HG02884 (cell line): ENCODE measurements around the gene TFEB.

Experiments
- ATAC-seq: cut with Tn5 transposase; IDR thresholded peaks from one replicate; pipeline ENCODE4 v1.9.1; 2021; ENCODE audit warnings: mild to moderate bottlenecking, moderate library complexity; ENCODE audit not compliant: unreplicated experiment

The TFEB gene

DNA sequence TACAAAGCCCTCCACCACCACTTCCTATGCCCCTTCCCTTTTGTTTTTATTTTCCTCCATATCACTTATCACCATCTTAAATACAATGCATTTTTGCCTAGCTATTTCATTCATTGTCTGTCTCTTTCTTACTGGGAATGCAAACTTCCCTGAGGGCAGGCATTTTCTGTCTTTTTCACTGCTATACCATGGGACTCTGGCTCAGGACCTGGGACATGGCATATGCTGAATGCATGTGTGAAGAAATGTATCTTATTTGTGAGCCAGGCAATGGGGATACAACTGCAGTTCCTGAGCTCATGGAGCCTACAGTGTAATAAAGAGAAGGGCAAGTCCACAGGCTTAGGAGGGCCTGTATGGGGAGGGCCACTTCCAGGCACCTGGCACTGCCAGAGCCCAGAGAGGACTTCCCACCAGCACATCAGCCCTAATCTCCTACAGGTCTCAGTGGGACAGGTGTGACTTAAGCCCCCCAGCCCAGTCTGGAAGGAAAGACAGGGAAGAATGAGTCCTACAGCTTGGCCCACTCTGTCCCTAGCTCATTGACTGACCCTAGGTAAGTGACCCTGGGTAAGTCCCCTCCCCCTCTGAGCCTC, 43.2 kb downstream of the TFEB start:
- ATAC-seq, result no peak

DNA sequence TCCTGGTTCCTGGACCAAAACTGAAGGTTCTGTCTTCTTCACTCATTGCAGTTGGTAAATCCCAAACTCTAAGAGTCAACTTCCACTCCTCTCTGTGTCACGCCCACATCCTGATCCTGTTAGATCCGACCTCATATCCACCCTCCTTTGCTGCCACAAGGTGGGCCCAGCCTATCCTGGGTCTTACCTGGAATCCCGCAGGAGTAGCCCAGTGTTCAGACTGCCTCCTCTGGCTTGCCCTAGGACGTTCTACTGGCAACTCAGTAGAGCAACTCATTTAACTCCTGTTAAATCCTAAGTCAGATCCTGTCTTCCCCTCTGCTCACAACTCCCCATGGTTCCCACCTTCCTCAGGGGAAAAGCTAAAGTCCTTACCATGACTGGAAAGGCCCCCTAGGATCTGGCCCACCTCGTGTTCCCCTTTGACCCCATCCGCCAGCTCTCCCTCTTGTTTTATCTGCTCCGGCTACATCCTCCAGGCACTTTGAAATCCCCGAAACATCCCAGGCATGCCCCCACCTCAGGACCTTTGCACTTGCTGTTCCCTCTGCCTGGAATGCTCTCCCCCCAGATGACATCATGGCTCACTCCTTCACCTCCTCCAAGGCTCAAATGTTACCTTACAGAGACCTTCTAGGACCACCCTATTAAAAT, 43.9 kb downstream of the TFEB start:
- ATAC-seq, result no peak

DNA sequence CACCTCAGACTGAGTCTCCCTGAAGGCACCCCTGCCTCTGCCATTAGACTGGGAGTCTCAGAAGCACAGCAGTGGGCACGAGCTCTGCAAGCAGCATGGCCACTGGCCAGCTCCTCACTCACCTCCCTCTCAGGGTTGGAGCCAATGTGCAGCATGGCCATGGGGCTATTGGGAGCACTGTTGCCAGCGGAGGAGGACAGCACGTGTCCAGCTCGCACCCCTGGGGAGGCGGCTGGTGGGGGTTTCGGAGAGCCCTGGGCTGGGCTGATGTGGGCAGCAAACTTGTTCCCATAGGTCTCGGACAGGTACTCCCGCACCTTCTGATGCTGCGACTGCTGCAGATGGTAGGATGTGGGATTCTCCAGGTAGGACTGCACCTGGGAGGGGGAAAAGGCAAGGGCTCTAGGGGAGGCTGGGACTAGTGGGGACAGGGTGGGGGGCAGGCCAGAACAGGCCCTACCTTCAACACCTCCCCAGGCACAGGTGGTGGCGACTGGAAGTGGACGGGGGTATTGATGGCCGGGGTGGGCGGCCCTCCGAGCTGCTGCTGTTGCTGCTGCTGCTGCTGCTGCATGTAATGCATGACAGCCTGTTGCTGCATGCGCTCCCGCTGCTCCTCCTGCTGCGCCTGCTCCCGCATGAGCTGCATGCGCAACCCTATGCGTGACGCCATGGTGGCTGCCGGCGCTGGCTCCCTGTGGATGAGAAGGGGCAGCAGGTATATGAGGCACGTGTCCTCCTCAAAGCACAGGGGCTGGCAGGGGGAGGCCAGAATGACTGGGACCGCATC, 44.7 kb downstream of the TFEB start:
- ATAC-seq, result no peak

DNA sequence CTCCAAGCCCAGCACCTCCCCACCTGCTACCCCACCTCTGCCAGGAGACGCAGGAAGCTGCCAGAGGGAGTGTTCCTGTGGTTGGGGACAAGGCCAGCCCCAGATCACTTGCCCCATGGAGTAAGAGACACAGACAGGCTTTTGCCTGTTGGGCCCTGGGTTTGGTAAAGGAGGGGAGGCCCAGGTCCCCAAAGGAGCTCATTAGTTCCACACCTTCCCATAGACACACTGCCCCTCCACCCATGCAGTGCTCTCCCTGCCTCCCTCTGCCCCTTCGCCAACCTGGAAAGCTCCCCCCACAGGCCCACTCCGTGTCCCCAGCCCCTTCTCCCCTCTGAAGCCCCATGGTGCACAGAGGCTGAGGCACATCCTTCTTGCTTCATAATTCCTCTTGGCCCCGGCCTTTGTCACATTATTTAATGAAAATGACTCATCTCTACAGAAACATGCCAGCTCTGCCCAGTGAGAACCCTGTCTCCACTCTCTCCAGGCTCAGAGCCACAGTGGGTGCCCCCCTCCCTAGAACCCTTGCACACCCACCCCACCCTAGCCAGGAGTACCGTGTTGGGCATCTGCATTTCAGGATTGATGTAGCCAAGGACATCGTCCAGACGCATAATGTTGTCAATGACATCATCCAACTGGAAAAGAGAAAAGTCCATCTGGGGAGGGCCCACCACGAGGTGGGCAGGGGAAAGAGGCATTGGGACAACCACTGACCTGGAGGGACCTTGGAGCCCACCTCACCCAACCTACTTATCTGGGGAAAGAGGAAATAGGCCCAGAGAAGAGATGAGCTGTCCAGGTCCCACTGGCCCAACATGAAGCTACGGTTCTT, 46.0 kb downstream of the TFEB start:
- no peak for ATAC-seq

DNA sequence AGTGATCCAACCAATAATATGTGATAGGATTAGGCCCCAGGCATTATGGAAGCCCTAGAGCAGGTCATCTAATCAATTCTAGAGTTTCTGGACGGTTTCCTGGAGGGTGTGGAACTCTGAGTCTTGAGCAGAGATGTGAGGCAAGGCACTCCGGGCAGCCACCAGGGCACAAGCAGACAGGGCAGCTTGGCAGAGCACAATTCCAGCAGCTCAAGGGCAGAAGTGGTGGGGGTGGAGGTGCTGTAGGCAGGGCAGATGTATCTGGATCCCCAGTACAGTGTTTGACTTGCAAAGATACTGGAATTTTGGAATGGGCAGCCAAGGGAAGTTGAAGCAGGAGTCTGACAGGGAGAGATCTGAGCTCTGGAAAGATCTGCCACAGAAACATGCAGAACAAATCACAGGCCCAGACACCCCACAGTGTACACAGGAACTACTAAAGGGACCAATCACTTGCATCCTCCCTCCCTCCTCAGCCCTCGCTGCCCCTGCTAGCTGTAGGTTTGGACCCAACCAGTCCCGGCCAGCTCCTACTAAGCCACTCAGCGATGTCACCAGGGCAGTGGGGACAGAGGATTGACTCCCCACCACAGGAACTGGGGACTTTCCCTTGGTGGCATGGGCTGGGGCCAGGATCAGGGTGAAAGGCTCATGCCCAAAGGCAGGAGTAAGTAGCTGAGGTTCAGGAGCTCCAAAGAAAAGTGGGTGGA, 47.0 kb downstream of the TFEB start:
- ATAC-seq, result no peak

DNA sequence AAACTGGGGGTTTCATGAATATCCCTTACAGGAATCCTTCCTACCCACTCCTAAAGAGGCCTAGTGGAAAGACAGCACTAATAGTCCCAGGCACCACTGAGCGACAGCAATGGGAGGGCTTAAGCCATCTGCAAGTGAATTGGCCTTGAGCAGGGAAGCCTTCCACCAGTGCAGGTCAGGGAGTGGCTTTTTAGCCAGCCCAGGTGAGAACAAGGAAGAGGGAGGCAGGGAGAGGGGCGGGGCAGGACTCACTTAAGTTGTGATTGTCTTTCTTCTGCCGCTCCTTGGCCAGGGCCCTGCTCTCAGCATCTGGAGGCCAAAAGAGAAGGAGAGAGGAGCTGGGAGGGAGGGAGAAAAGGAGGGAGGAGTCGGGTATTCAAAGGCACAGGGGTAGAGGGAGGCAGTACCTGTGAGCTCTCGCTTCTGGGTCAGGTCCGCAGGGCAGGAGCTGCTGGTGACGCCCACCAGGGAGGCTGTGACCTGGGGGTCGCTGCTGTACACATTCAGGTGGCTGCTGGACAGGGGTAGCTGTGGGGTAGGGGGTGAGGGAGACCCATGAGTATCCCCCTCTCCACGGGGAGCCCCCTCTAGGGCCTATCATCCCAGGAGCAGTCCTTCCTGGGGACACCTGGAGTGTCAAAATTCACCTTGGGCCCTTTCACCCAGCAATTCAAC, 47.8 kb downstream of the TFEB start:
- ATAC-seq, result no peak

DNA sequence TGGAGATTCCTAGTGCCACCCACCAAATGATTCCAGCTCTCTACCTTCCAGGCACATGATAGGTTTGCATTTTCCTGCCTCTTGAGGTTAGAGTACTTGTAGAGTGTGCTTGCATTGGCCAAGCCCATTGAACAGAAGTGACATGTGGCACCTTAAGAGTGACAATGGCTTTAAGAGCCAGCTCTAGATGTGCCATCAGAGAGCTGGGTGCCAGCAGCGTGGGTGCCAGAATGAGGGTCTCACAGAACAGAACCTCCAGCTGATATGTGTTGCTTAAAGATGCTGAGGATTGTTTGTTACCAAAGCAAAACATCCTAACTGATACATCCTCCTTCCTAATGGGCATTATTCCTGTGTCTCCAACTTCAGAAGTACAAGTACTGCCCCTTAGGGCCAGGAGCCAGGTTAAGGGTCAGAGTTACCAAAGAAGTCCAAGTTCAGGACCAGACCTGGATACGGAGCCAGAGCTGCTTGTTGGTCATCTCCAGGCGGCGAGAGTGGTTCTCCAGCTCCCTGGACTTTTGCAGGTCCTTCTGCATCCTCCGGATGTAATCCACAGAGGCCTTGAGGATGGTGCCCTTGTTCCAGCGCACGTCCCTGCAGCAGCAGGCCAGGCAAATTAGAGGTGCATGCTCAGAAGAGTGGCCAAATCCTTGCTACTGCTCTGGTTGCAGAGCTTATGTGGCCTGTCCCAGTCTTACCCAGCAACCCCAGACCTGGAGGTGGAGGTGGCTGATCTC, 49.6 kb downstream of the TFEB start:
- no peak for ATAC-seq

DNA sequence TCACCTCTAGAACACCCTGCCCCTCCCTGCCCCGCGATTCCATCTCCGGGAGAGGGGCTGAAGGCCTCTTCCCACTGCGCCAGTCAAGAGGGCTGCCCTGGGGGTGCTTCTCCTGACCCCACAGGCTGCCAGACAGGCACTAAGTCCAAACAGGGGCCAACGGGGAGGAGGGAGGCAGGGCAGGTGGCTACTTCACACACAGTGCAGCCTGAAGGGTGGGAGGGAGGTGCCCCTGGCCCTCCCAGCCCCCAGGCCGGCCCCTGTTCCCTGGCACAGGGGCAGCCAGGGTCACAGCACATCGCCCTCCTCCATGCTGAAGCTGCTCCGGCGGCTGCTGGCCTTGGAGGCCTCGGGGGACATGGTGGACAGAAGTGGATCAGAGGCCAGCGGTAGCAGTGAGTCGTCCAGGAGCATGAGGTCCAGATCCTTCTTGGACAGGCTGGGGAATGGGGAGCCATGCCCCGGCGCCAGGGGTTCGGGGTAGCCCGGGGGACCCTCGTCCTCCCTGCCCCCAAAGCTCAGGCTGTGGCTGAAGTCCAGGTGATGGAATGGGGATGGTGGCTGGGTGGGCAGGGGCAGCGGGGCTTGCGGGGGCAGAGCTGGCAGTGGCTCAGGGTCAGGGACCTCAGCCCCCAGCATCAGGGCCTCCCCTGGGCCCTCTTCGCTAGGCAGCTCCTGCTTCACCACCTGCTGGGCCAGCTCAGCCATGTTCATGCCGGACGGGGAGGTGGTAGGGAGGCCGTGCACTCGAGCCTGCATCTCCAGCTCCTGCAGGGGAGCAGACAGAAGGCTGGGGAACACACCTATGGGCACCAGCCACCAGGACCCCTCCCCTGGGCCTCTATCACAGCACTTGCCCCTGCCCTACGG, 50.9 kb downstream of the TFEB start:
- no peak for ATAC-seq

DNA sequence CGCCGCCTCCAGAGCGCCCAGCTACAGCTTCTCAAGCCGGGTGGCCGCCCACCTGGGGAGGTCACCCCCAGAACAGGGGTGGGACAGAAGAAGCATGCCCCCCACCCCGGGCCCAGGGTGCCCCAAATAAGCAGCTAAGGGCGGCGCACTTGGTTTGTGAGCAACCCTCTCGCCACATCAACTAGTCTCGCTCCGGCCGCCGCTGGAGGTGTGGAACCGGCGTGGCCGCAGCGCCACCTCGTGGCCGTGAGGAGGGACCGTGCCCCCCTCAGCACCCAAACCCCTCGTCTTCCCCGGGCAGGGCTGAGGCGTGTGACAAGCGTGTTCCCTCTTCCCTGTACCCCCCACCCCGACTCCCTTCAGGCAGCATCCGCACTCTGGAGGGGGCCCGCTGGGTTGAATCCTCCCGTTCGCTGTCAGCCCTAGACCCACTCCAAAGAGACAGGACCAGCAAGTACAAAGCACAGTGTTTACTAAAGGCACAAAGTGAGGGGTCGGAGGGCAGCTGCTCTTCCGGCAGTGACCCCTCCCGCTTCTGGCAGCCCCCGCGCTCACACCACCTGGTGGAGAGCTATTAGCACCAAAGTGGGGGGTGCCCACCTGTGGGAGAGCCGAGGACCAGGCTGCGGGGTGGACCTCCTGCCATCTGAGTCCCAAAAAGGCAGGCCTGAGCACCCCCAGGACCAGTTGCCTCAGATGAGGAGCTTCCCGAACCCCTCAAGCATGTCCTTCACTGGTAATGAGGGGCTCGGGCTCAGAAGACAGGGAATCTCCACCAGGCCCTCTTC, 51.7 kb downstream of the TFEB start:
- peak; percentile 64 for ATAC-seq

DNA sequence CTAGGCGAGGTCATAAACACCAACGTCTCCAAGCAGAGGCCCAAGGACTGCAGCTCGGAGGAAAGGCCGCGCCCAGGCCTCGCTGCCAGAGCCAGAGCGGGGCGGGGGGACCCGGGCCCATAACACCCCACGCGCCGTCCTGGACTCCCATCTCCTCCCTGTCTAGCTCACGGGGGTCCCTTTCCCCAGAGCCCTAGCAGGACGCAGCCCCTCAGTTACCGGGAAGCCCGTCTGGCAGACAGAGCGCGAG, 52.2 kb downstream of the TFEB start:
- peak; percentile 19 for ATAC-seq

DNA sequence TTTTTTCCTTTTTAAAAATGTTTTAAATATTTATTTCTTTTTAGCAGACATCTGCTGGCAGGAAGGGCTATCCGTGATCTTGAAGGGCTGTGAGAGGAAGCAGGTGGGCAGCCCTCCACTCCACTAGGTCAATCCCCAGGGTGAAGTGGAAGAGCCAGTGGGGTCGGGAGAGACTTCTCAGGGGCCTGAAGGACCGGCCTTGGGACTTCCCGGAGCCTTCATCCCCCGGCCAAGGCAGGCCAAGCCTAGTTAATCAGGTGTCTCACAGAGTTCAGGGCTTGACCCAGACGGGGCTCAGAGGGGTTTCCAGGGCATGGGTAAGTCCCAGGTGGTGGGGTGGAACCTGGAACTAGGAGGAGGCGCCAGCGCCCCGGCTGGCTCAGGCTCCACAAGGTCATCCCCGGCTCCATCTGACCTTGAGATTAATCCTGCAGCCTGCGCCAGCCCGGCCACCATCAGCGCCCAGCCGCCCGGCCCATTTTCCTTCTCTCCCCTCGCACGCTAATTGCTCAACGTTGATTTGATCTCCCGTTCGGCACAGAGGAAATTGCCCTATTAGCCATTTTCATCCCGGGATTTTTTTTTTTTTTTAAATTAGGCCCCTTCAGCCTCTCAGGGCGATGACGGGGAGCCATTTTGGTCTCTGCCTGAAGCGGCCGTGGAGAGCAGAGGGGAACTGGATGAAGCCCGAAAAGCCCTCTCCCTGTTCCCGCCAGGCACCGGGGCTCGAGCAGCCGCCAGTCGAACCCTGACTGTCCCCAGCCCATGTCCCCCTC, 52.7 kb downstream of the TFEB start:
- peak; percentile 5 for ATAC-seq

DNA sequence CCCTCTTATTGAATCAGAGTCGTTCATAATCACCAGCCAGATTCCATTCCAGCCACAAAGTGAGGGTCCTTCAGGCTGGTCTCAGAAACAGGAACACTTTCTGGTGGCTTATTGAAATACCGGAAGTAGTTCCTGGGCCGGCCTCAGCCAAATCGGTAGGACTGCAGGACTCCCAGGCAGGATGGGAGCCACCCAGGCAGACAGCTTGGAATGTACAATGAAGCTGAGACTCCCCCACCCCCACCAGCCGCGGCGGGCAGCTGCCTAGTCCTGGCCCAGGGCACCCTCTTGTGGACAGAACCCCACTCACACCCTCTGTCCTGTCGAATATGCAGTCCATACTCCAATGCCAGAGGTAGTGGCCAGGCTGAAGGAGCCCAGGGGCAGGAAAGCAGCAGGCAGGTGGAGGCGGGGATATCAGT, 53.3 kb downstream of the TFEB start:
- no peak for ATAC-seq

DNA sequence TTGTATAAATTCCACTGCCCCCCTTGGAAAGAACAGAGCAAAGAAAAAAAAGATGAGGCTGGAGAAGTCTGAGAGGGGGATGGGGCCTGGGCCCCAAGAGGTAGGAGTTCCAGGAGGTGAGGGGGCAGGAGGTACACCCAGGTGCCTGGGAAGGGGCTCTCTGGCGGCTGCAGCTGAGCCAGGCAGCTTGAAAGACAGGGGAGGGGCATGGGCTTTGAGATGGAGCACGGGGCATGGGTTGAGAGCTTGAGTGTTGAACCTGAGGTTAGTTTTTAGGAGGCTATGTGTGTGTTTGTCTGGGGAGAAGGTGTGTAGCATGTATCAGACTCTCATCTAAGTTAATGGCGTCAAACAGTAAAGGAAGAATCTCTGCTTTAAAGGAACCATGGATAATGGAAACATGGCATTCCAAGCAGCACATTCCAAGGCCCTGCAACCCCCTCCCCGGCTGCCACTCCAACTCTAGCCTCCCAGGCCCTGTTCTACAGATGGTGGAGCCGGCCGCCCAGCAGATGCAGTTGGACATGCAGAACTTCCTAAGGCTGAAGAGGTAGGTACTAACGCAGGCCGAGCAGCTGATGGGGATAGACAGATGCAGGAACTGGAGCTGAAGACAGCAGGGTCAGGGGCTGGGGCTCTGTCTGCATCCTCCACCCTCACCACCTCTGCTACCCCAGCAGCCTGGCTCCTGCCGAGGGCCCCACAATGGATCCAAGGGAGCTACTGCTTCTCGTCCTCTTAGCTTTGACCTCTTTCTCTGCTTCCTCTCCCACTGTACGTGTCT, 55.0 kb downstream of the TFEB start:
- no peak for ATAC-seq

DNA sequence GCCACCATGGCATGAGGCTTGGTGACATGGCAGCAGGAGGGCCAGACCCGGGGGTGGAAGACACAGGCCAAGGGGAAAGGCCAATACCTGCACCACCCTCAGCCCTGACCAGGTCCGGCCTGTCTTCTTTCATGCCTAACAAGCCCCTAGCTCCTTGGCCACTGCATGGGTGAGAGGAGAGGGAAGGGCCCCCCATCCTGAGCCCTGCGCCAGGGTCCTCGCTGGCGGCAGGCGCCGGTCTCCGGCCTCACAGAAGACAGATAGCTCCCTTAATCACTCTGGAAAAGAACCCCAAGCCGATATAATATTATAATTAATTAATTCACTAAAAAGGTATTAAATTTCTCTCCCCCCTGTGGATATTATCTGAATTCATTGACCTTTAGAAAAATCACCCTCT, 55.7 kb downstream of the TFEB start:
- no peak for ATAC-seq

DNA sequence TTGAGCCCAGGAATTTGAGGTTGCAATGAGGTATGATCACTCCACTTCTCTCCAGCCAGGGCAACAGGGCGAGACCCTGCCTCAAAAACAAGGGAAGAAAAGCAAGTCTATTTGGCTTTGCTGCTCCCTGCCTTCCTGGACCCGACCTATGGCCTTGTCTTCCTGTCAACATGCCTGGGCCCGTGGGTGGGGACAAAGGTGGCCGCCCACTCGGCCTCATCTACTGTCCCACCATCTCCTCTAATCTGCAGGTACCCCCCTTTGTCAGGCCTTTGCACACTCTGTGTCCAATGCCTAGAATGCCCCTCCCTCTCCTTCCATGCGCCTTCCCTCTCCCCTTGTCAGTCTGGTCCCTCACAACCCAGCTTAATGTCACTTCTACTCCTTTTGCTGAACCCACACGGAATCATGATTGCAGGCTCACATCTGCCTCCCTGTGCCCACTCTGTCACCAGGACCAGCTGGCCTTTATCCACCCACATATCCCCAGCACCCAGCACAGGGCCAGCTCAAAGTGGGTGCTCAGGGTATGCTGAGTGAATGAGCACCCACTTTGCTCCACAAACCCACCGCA, 56.8 kb downstream of the TFEB start:
- ATAC-seq, result no peak
